Breast epithelium (tissue), 4 donors: ENCODE results near the gene ANO8. TPM values are rescaled to one million over a fixed set of nuclear protein-coding genes. Genes with fewer than 3 reads are reported as not detected.

ENCODE experiments used
- DNase-seq, 2 donors: peaks; one replicate each; pipeline ENCODE4 v3.0.0-alpha.2; 2019; ENCODE audit warnings: low spot score in 2 of 2
- H3K27ac ChIP-seq, 2 donors: fragments of 200-600 bp; sonication (generic) in 1 of 2; one replicate each; pipeline ENCODE4 v1.5.1; 2016 to 2019; ENCODE audit warnings: mild to moderate bottlenecking in 1 of 2
- H3K27me3 ChIP-seq, 2 donors: fragments of 200-600 bp; sonication (generic) in 1 of 2; one replicate each; pipeline versions ENCODE4 v1.5.1 to v1.6.0; 2017 to 2019; ENCODE audit warnings: control low read depth in 1 of 2, mild to moderate bottlenecking in 1 of 2
- H3K36me3 ChIP-seq: fragments of 200-600 bp; one replicate; pipeline ENCODE4 v1.5.1; 2019
- H3K4me1 ChIP-seq, 2 donors: fragments of 200-600 bp; sonication (generic); one replicate each; pipeline ENCODE4 v1.5.1; 2016 to 2019; ENCODE audit warnings: control low read depth in 1 of 2
- H3K4me3 ChIP-seq, 3 donors: fragments of 200-600 bp; sonication (generic); 1 replicate in 2 of 3; 2 replicates in 1 of 3; pipeline ENCODE4 v1.5.1; 2016 to 2019; ENCODE audit warnings: mild to moderate bottlenecking in 3 of 3, moderate library complexity in 2 of 3
- H3K9me3 ChIP-seq, 2 donors: fragments of 200-600 bp; sonication (generic) in 1 of 2; one replicate each; pipeline ENCODE4 v1.5.1; 2016 to 2019; ENCODE audit warnings: control low read depth in 1 of 2
- CTCF ChIP-seq, 3 donors: fragments of 450-650 bp; IDR thresholded peaks; one replicate each; pipeline ENCODE4 v1.5.1; 2016 to 2017; ENCODE audit warnings: antibody characterized with exemption in 3 of 3, mild to moderate bottlenecking in 3 of 3, moderate library complexity in 3 of 3
- POLR2A ChIP-seq: fragments of 450-650 bp; IDR thresholded peaks from one replicate; pipeline ENCODE4 v1.6.1; 2016; ENCODE audit warnings: antibody characterized with exemption, mild to moderate bottlenecking, moderate library complexity
- POLR2AphosphoS5 ChIP-seq, 3 donors: sonication (generic); formaldehyde crosslinking; IDR thresholded peaks; one replicate each; pipeline ENCODE4 v1.6.1; 2017; ENCODE audit warnings: antibody characterized with exemption in 3 of 3
- intact Hi-C: fragments of 100-400 bp; cut with DNase I; formaldehyde crosslinking; loops from one replicate; pipeline ENCODE4 v1.15.1; 2023; ENCODE audit warnings: low total_unique reads
- total RNA-seq, 3 donors: library from RNA; depleted of rRNA; stranded (reverse); fragments of >200 nt; gene quantifications; one replicate each; pipeline ENCODE4 v1.1.0, GENCODE V29; 2016

ANO8 gene
- total RNA-seq, 3 donors from 2014 or later = 5.1 to 7.2 (median 5.9) TPM

- no peaks in the 10 kb centered on the region for H3K27me3 ChIP-seq
- no peaks in the 10 kb centered on the region for H3K36me3 ChIP-seq
- intact Hi-C loops = loop anchor here (10.0 kb wide), 1 partner anchor 80 kb away; no protein-coding TSS in a partner anchor
- DNase-seq = peak in 1 of 2 donors; percentile 61
- peak overlapping the region; percentile 30 to 90 for H3K27ac ChIP-seq
- H3K4me3 ChIP-seq = peak overlapping the region in 1 of 3 donors; percentile 70
- no peak for TF ChIP-seq POLR2A
- no peak for TF ChIP-seq CTCF (IDR thresholded peaks at IDR 0.05)
- no peak for TF ChIP-seq POLR2AphosphoS5 (IDR thresholded peaks at IDR 0.05)
- peaks cover 0 to 31% of the 10 kb centered on the region in 2 donors for H3K4me1 ChIP-seq
- no peaks in the 10 kb centered on the region for H3K9me3 ChIP-seq
These were observed 30.1 kb downstream of the ANO8 start for GRCh38 chr19:17304386-17305215.

GRCh38 chr19:17303940-17304267 lies 30.8 kb downstream of the ANO8 start:
- Histone ChIP-seq H3K4me1 (peaks cover 0 to 31% of the 10 kb centered on the region in 2 donors), H3K27ac (peak overlapping the region; percentile 82 to 90)

GRCh38 chr19:17303167-17303939 lies 31.3 kb downstream of the ANO8 start, which contains the start of gene ABHD8:
ABHD8 (minus strand) TSS chr19:17303425; CDS start chr19:17301616, 1,809 bp downstream.
- peaks cover 0 to 31% of the 10 kb centered on the region in 2 donors for H3K4me1 ChIP-seq

More at GRCh38 chr19:17303940-17304267, 30.8 kb downstream of the ANO8 start:
- Histone ChIP-seq H3K27me3 (no peaks in the 10 kb centered on the region), H3K36me3 (no peaks in the 10 kb centered on the region), H3K4me3 (peak overlapping the region in 2 of 3 donors; percentile 81), H3K9me3 (no peaks in the 10 kb centered on the region)
- no peak for DNase-seq
- TF ChIP-seq POLR2AphosphoS5 (IDR thresholded peaks at IDR 0.05) = no peak
- no peak for TF ChIP-seq CTCF (IDR thresholded peaks at IDR 0.05)
- no peak for TF ChIP-seq POLR2A
- intact Hi-C loops = loop anchor here (10.0 kb wide), 1 partner anchor 81 kb away; no protein-coding TSS in a partner anchor

GRCh38 chr19:17302391-17303166 lies 32.1 kb downstream of the ANO8 start:
- Histone ChIP-seq H3K27ac (peak overlapping the region; percentile 82 to 90), H3K4me3 (peak overlapping the region; percentile 70 to 81 (median 81)), H3K27me3 (no peaks in the 10 kb centered on the region), H3K4me1 (peaks cover 0 to 31% of the 10 kb centered on the region in 2 donors), H3K36me3 (no peaks in the 10 kb centered on the region), H3K9me3 (peaks cover 0 to 5% of the 10 kb centered on the region in 2 donors)
- DNase-seq = no peak
- intact Hi-C loops = loop anchor here (10.0 kb wide), 1 partner anchor 82 kb away; no protein-coding TSS in a partner anchor
- no peak for TF ChIP-seq CTCF (IDR thresholded peaks at IDR 0.05)
- no peak for TF ChIP-seq POLR2A
- no peak for TF ChIP-seq POLR2AphosphoS5 (IDR thresholded peaks at IDR 0.05)

More at GRCh38 chr19:17303167-17303939, 31.3 kb downstream of the ANO8 start, which contains the start of gene ABHD8:
- Histone ChIP-seq H3K27me3 (no peaks in the 10 kb centered on the region), H3K27ac (peak within 1 kb of the TSS; percentile 82 to 90), H3K4me3 (peak within 1 kb of the TSS; percentile 70 to 81 (median 81)), H3K9me3 (no peaks in the 10 kb centered on the region), H3K36me3 (no peaks in the 10 kb centered on the region)
- intact Hi-C loops = loop anchor here (10.0 kb wide), 1 partner anchor 81 kb away; no protein-coding TSS in a partner anchor
- TF ChIP-seq POLR2AphosphoS5 (IDR thresholded peaks at IDR 0.05) (peak in 2 of 3 donors; percentile 31 to 35), POLR2A (peak; percentile 25), CTCF (IDR thresholded peaks at IDR 0.05) (peak; percentile 73 to 83 (median 79))
- DNase-seq = peak; percentile 96
